GM12892 (cell line): ENCODE data around the gene RAB31.

ENCODE experiments used
- POLR2A ChIP-seq: IDR thresholded peaks from 2 replicates; pipeline ENCODE4 v1.6.1; 2011; ENCODE audit warnings: low read depth, low read length, control low read depth
- POLR2AphosphoS5 ChIP-seq: IDR thresholded peaks from 2 replicates; pipeline ENCODE4 v1.6.1; 2011; ENCODE audit warnings: low read depth, low read length, control low read depth

DNA sequence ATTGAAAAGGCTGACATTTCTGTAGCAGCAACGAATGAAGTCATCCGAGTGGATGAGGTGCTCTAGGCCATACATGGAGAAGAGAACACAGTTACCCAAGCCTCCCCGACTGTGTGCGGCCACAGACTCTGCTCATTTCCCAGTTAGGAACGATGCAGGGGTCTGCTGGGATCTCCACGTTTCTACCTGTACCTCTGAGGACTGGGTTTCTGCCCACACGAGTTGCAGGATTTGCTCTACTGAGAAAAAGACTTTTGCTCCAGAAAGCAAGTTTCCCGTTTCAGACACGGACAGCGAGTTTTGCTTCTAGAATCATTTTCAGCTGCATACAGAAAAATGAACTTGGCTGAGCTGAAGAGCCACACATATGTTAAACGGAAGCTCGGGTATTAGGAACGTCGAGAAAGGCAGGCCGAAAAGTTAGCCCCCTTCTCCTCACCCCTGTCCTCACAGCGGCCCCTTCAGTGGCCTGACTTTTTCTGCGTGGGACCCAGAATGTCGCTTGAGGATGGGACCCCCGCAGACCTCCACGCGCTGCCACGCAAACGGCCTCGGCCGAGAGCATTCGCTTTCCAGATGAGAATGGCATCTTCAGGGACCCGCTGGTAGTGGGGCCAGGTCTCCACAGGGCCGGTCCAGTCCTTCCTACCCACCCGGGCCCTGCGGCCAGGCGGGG, 582 bp upstream of the RAB31 start:
- no peak for TF ChIP-seq POLR2AphosphoS5
- TF ChIP-seq POLR2A = no peak
